Measurements from ENCODE around the gene BIN1. TPM values are rescaled to one million over a fixed set of nuclear protein-coding genes. Genes with fewer than 3 reads are reported as not detected.

The BIN1 gene
- total and polyA plus RNA-seq, 4 experiments from 2014 or later: 99.4 to 163 (median 122) TPM

DNA sequence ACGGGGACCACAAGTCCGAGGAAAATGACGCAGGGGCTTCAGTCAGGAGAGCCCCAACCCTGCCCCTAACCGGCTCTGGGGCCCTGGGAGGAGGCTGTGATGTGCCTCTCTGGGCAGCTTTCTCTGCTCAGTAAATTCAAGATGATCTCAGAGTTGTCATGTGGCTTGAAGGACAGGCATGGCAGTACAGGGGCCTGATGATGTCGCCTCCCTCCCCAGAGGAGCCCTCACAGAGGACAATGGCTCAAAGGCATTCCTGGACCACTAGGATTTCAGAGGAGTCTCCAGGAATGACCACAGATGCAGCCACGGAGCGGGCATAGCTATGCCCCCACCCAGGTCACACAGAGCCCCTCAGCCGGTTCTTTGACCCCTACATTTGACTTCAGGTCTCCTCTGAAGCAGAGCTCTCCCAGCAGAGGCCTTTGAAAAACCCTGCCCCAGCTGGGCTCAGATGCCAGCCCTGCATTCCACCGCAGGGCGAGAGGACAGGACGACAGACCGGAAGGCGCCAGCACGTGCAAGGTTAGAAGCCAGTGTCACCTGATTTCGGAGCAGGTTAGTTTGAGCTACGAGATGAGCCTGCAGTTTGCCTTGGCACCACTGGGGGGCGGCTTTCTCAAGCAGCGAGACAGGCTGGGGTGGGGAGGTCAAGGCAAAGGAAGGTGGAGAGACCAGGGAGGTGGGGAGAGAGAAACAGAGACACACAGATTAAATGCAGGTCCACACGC, 39.2 kb downstream of the BIN1 start:
- no peaks in the 10 kb centered on the region for H3K9me3 Mint-ChIP-seq
- peaks cover 18% of the 10 kb centered on the region for H3K4me1 ChIP-seq (ENCODE audit: insufficient read depth, low read length)
- H3K36me3 Mint-ChIP-seq: peaks cover 25 to 57% of the 10 kb centered on the region in 2 donors
- no peaks in the 10 kb centered on the region for H3K9me3 ChIP-seq (ENCODE audit: control insufficient read depth in 1 of 2, low read length in 2 of 2)
- peaks cover 17 to 48% (median 34%) of the 10 kb centered on the region in 4 donors for H3K4me1 Mint-ChIP-seq
- H3K36me3 ChIP-seq (ENCODE audit: insufficient read depth, low read length): peaks cover 48% of the 10 kb centered on the region
- peak; percentile 58 to 70 (median 60) for DNase-seq
- ChIA-PET CTCF (ENCODE audit: partially characterized antibody) (interaction anchor here (0.7 to 4.6 kb wide), 14 partner anchors 12 to 411 kb away, joined by 3 to 74 read pairs (median 4); partner anchors contain the start of genes BIN1 and ERCC3), POLR2A (ENCODE audit: partially characterized antibody) (interaction anchor here (10.1 kb wide), 1 partner anchor 12 kb away, joined by 72 read pairs; no protein-coding TSS in a partner anchor)
- no peak overlapping the region for H3K4me3 Mint-ChIP-seq
- no peak overlapping the region for H3K27ac ChIP-seq (ENCODE audit: low read depth, low read length)
- H3K4me3 ChIP-seq (ENCODE audit: low read length in 2 of 2): no peak overlapping the region
- H3K27me3 ChIP-seq (ENCODE audit: insufficient read depth, low read length): no peaks in the 10 kb centered on the region
- no peaks in the 10 kb centered on the region for H3K27me3 Mint-ChIP-seq
- peak overlapping the region in 5 of 7 donors; percentile 79 to 94 (median 85) for H3K27ac Mint-ChIP-seq
- intact Hi-C loops (cut with micrococcal nuclease): loop anchor here (1.0 to 2.0 kb wide), 4 partner anchors 14 to 412 kb away; no protein-coding TSS in a partner anchor

DNA sequence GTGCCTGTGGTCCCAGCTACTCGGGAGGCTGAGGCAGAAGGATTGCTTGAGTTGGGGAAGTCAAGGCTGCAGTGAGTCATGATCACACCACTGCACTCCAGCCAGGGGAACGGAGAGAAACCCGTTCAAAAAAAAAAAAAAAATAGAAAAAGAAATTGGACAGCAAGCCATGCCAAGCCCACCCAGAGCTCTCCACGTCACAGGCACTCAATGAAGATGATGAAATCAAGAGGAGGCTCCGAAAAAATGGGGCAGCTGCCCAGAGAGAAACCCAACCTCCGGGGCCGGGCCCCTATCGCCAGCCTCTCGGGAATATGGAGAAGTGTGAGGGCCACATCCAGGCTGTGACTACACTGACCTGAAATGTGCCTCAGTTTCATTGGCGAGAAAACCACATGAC, 40.0 kb downstream of the BIN1 start:
- Mint-ChIP-seq H3K36me3 (peaks cover 27 to 57% of the 10 kb centered on the region in 2 donors), H3K4me1 (peaks cover 13 to 42% (median 27%) of the 10 kb centered on the region in 4 donors), H3K9me3 (no peaks in the 10 kb centered on the region), H3K27me3 (no peaks in the 10 kb centered on the region), H3K27ac (peak overlapping the region in 1 of 7 donors; percentile 54), H3K4me3 (no peak overlapping the region)
- Histone ChIP-seq H3K27ac (ENCODE audit: low read depth, low read length) (no peak overlapping the region), H3K36me3 (ENCODE audit: insufficient read depth, low read length) (peaks cover 51% of the 10 kb centered on the region), H3K4me1 (ENCODE audit: insufficient read depth, low read length) (peaks cover 15% of the 10 kb centered on the region), H3K4me3 (ENCODE audit: low read length in 2 of 2) (no peak overlapping the region), H3K27me3 (ENCODE audit: insufficient read depth, low read length) (no peaks in the 10 kb centered on the region), H3K9me3 (ENCODE audit: control insufficient read depth in 1 of 2, low read length in 2 of 2) (no peaks in the 10 kb centered on the region)
- intact Hi-C loops (cut with micrococcal nuclease): no loop called here
- CTCF ChIA-PET (ENCODE audit: partially characterized antibody): interaction anchor here (1.6 to 4.6 kb wide), 5 partner anchors 13 to 412 kb away, joined by 14 to 74 read pairs (median 15); partner anchors contain the start of gene BIN1
- POLR2A ChIA-PET (ENCODE audit: partially characterized antibody): interaction anchor here (10.1 kb wide), 1 partner anchor 13 kb away, joined by 72 read pairs; no protein-coding TSS in a partner anchor
- no peak for DNase-seq

DNA sequence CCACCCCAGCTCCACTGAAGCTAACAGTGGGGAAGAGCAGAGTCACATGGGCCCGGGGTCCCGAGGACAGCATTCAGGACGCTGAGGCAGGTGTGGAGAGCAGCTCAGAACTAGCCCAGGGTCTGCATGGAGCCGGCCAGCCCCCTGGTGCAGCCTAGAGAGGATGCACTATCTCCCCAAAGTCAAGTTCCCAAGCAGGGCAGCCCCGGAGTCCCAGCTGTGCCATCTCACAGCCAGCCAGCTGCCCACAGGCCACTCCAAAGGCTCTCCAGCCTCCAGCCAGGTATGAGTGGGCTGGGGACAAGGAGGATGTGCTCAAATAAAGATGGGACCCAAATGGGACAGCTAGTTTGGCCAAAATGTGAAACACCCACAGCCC, 41.0 kb downstream of the BIN1 start:
- Histone ChIP-seq H3K4me3 (ENCODE audit: low read length in 2 of 2) (no peak overlapping the region), H3K4me1 (ENCODE audit: insufficient read depth, low read length) (peaks cover 15% of the 10 kb centered on the region), H3K9me3 (ENCODE audit: control insufficient read depth in 1 of 2, low read length in 2 of 2) (no peaks in the 10 kb centered on the region), H3K36me3 (ENCODE audit: insufficient read depth, low read length) (peaks cover 52% of the 10 kb centered on the region), H3K27ac (ENCODE audit: low read depth, low read length) (no peak overlapping the region), H3K27me3 (ENCODE audit: insufficient read depth, low read length) (no peaks in the 10 kb centered on the region)
- peaks cover 27 to 59% of the 10 kb centered on the region in 2 donors for H3K36me3 Mint-ChIP-seq
- no peak for DNase-seq
- peaks cover 9 to 36% (median 23%) of the 10 kb centered on the region in 4 donors for H3K4me1 Mint-ChIP-seq
- no peak overlapping the region for H3K4me3 Mint-ChIP-seq
- POLR2A ChIA-PET (ENCODE audit: partially characterized antibody): interaction anchor here (10.1 kb wide), 1 partner anchor 14 kb away, joined by 72 read pairs; no protein-coding TSS in a partner anchor
- H3K9me3 Mint-ChIP-seq: no peaks in the 10 kb centered on the region
- CTCF ChIA-PET (ENCODE audit: partially characterized antibody): interaction anchor here (4.6 kb wide), 1 partner anchor 14 kb away, joined by 74 read pairs; no protein-coding TSS in a partner anchor
- H3K27ac Mint-ChIP-seq: peak overlapping the region in 3 of 7 donors; percentile 47 to 68 (median 54)
- intact Hi-C loops (cut with micrococcal nuclease): no loop called here
- no peaks in the 10 kb centered on the region for H3K27me3 Mint-ChIP-seq

DNA sequence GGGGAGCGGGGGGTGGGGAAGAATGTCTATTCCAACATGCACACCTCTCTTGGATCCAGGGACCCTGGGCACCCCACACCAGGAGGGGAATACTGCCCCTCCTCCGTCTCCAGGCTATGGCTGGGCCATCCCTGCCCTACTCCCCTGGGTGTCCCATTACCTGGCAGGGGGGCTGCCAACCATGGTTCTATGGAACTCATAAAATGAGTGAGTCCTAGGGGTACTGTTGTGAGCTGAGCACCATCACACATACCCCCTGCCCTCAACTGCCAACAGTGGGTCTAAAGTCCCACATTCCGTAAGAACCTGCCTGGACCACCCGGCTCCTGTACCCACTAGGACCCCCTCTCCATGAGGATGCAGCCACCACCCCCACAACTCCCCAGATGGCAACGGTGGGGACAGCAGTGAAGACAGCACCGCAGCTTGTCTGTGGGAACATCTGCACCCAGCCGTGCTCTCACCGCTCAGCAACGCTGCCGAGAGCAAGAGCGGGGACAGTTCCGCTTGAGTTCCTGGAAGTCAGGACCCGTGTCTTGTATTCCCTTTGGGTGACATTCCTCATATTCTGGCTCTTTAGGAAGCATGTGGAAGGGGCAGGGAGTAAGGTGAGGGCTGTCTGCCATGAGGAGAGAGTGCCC, 41.5 kb downstream of the BIN1 start:
- H3K4me3 Mint-ChIP-seq: no peak overlapping the region
- H3K36me3 ChIP-seq (ENCODE audit: insufficient read depth, low read length): peaks cover 47% of the 10 kb centered on the region
- H3K36me3 Mint-ChIP-seq: peaks cover 27 to 55% of the 10 kb centered on the region in 2 donors
- no peaks in the 10 kb centered on the region for H3K9me3 ChIP-seq (ENCODE audit: control insufficient read depth in 1 of 2, low read length in 2 of 2)
- peaks cover 15% of the 10 kb centered on the region for H3K4me1 ChIP-seq (ENCODE audit: insufficient read depth, low read length)
- no peaks in the 10 kb centered on the region for H3K27me3 Mint-ChIP-seq
- ChIA-PET CTCF (ENCODE audit: partially characterized antibody) (no interaction called here), POLR2A (ENCODE audit: partially characterized antibody) (interaction anchor here (2.2 to 10.1 kb wide), 2 partner anchors 9 to 15 kb away, joined by 8 to 72 read pairs; no protein-coding TSS in a partner anchor)
- no peaks in the 10 kb centered on the region for H3K27me3 ChIP-seq (ENCODE audit: insufficient read depth, low read length)
- peak in 1 of 5 donors; percentile 12 for DNase-seq
- no peaks in the 10 kb centered on the region for H3K9me3 Mint-ChIP-seq
- H3K27ac ChIP-seq (ENCODE audit: low read depth, low read length): peak overlapping the region; percentile 9
- peaks cover 6 to 32% (median 19%) of the 10 kb centered on the region in 4 donors for H3K4me1 Mint-ChIP-seq
- peak overlapping the region in 6 of 7 donors; percentile 13 to 83 (median 53) for H3K27ac Mint-ChIP-seq
- H3K4me3 ChIP-seq (ENCODE audit: low read length in 2 of 2): no peak overlapping the region
- intact Hi-C loops (cut with micrococcal nuclease): no loop called here

DNA sequence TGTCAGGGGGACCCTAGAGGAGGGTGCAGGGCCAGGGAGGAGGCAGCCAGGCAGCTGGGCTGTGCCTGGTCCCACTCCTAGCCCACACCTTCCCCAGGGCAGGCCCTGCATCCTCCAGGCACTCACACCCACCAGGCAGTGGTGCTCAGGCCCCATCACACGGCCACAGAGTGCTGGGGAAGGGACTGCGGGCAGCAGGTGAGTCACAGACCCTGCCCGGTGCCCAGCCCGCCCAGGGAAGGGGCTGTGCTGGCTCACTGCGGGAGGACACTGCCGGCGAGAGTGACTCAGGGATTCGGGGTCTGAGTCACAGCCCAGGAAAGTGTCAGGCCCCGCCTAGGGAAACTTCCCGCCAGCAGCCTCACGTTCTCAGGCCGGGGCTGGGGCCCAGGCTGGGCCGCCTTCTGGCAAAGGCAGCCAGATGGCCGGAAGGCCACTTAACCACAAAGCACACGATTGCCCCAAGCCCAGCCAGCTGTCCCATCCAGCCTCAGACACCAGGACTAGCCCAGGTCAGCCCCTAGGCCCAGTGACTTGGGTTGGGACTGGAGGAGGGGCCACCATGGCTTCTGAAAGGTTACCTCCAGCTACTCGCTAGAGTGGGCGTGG, 42.2 kb downstream of the BIN1 start:
- H3K9me3 Mint-ChIP-seq: no peaks in the 10 kb centered on the region
- Histone ChIP-seq H3K9me3 (ENCODE audit: control insufficient read depth in 1 of 2, low read length in 2 of 2) (no peaks in the 10 kb centered on the region), H3K4me3 (ENCODE audit: low read length in 2 of 2) (no peak overlapping the region), H3K36me3 (ENCODE audit: insufficient read depth, low read length) (peaks cover 42% of the 10 kb centered on the region), H3K27me3 (ENCODE audit: insufficient read depth, low read length) (no peaks in the 10 kb centered on the region), H3K4me1 (ENCODE audit: insufficient read depth, low read length) (peaks cover 15% of the 10 kb centered on the region), H3K27ac (ENCODE audit: low read depth, low read length) (peak overlapping the region; percentile 9)
- H3K4me3 Mint-ChIP-seq: no peak overlapping the region
- H3K4me1 Mint-ChIP-seq: peaks cover 6 to 31% (median 16%) of the 10 kb centered on the region in 4 donors
- peak in 1 of 5 donors; percentile 62 for DNase-seq
- intact Hi-C loops (cut with micrococcal nuclease): no loop called here
- peaks cover 27 to 52% of the 10 kb centered on the region in 2 donors for H3K36me3 Mint-ChIP-seq
- H3K27me3 Mint-ChIP-seq: no peaks in the 10 kb centered on the region
- POLR2A ChIA-PET (ENCODE audit: partially characterized antibody): interaction anchor here (2.2 to 10.1 kb wide), 2 partner anchors 10 to 15 kb away, joined by 8 to 72 read pairs; no protein-coding TSS in a partner anchor
- CTCF ChIA-PET (ENCODE audit: partially characterized antibody): no interaction called here
- H3K27ac Mint-ChIP-seq: peak overlapping the region in 2 of 7 donors; percentile 35 to 54

DNA sequence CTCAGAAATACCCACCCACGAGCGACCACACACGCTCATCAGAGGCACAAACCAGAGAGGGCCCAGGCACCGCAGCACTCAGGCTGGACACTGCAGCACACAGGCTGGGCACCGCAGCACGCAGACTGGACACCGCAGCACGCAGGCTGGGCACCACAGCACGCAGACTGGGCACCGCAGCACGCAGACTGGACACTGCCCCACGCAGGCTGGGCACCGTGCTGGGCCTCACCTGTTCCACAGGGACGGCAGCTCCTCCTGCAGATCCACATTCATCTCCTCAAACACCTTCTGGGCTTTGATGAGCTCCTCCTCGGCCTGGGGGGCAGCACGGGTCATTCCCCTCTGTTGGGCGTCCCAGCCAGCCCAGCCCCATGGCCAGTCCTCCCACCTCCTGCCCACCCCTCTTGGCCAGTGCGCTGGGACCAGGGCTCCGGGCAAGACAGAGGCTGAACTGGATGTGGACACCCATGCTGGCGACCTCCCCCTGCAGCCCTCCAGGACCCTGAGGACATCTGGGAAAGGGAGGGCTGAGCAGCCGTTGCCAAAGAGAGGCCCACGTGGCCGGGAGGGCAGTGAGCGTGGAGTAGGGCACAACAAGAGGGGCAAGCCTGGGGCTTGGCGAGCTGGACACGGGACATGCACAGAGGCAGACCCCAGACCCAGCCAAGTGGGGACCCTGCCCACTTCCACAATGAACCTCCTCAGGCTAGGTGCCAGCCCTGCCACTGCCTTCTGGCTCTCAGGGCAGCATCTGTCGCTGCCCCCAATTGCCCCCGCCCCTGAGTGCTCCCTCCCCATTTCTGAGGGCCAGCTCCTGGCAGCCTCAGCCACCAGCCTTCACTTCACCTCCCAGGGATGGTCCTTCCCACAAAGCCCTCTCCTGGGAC, 43.0 kb downstream of the BIN1 start:
- ChIA-PET CTCF (ENCODE audit: partially characterized antibody) (interaction anchor here (1.6 kb wide), 1 partner anchor 10 kb away, joined by 3 read pairs; no protein-coding TSS in a partner anchor), POLR2A (ENCODE audit: partially characterized antibody) (interaction anchor here (2.2 to 10.1 kb wide), 2 partner anchors 11 to 16 kb away, joined by 8 to 72 read pairs; no protein-coding TSS in a partner anchor)

More for the DNA sequence above, 43.0 kb downstream of the BIN1 start:
- Mint-ChIP-seq H3K9me3 (no peaks in the 10 kb centered on the region), H3K4me1 (peaks cover 5 to 25% (median 11%) of the 10 kb centered on the region in 4 donors), H3K27me3 (no peaks in the 10 kb centered on the region), H3K36me3 (peaks cover 23 to 53% of the 10 kb centered on the region in 2 donors), H3K4me3 (no peak overlapping the region), H3K27ac (peak overlapping the region in 1 of 7 donors; percentile 54)
- H3K4me3 ChIP-seq (ENCODE audit: low read length in 2 of 2): no peak overlapping the region
- intact Hi-C loops (cut with micrococcal nuclease): no loop called here
- H3K27me3 ChIP-seq (ENCODE audit: insufficient read depth, low read length): no peaks in the 10 kb centered on the region
- no peak overlapping the region for H3K27ac ChIP-seq (ENCODE audit: low read depth, low read length)
- no peaks in the 10 kb centered on the region for H3K9me3 ChIP-seq (ENCODE audit: control insufficient read depth in 1 of 2, low read length in 2 of 2)
- peak in 1 of 5 donors; percentile 27 for DNase-seq
- H3K4me1 ChIP-seq (ENCODE audit: insufficient read depth, low read length): peaks cover 15% of the 10 kb centered on the region
- peaks cover 42% of the 10 kb centered on the region for H3K36me3 ChIP-seq (ENCODE audit: insufficient read depth, low read length)
